Measurements from ENCODE around the gene POLR2J. TPM values are rescaled to one million over a fixed set of nuclear protein-coding genes. Genes with fewer than 3 reads are reported as not detected.
A peak's percentile ranks its signal among the peaks of the same experiment; 100 is the strongest.

POLR2J gene
- total and polyA plus RNA-seq, 2 experiments from 2014 or later, result 31.8 to 121 TPM

DNA sequence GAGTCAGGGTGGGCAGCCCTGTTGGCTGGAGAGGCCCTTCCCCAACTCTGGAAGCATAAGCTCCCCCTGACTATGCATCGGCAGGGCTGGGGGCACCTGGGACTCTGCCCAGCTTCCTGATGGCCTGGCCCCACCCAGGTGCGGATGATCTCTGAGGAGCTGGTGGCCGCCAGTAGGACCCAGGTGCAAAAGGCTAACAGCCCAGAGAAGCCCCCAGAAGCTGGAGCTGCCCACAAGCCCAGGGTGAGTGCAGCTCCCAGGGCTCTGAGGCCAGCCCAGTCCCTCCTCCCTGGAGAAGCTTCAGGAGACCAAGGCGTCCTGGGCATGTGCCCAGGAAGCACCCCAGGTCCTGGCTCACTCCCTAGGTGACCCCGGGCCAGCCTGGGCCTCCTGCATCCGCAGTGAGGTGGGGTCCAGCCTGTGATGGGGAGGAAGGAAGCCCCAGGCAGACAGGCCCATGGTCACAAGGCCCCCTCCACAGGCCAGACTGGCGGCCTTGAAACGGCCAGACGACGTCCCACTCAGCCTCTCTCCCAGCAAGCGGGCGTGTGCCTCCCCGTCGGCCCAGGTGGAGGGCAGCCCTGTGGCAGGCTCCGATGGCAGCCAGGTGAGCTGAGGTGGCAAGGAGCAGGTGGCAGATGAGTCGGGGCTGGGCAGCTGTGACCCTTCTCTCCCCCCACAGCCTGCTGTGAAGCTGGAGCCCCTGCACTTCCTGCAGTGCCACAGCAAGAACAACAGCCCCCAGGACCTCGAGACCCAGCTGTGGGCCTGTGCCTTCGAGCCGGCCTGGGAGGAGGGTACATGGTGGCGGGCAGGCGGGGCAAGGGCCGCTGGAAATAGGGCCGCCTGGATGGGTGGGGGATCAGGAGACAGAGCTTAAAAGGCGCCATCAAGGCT, 10.9 kb downstream of the POLR2J start:
- no peak overlapping the region for H3K4me3 ChIP-seq
- H3K27me3 ChIP-seq, result no peaks in the 10 kb centered on the region
- H3K4me1 ChIP-seq (ENCODE audit: low read depth), result no peaks in the 10 kb centered on the region
- TF ChIP-seq, protein P1, sequence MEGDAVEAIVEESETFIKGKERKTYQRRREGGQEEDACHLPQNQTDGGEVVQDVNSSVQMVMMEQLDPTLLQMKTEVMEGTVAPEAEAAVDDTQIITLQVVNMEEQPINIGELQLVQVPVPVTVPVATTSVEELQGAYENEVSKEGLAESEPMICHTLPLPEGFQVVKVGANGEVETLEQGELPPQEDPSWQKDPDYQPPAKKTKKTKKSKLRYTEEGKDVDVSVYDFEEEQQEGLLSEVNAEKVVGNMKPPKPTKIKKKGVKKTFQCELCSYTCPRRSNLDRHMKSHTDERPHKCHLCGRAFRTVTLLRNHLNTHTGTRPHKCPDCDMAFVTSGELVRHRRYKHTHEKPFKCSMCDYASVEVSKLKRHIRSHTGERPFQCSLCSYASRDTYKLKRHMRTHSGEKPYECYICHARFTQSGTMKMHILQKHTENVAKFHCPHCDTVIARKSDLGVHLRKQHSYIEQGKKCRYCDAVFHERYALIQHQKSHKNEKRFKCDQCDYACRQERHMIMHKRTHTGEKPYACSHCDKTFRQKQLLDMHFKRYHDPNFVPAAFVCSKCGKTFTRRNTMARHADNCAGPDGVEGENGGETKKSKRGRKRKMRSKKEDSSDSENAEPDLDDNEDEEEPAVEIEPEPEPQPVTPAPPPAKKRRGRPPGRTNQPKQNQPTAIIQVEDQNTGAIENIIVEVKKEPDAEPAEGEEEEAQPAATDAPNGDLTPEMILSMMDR (IDR thresholded peaks at IDR 0.05; ENCODE audit: low read depth, low read length), result no peak
- H3K36me3 ChIP-seq, result peaks cover 5% of the 10 kb centered on the region
- no peaks in the 10 kb centered on the region for H3K9me3 ChIP-seq (ENCODE audit: low read depth)
- H3K27ac ChIP-seq, result no peak overlapping the region
- no peak for DNase-seq (ENCODE audit: low read depth in 1 of 2, low spot score in 1 of 2)

DNA sequence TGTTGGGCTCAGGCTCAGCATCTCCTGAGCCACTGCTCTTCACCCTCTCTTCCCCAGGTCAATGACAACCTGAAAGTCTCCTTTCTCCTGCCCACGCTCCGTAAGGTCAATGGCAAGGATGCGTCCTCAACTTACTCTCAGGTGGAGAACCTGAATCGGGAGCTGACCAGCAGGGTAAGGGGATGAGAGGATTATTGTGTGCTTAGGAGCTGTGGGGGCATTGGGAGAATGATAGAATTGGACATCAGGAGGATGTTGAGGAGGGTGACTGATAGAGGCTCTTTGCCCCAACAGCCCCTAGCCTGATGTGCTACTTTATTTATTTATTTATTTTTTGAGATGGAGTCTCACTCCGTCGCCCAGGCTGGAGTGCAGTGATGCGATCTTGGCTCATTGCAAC, 12.6 kb downstream of the POLR2J start:
- no peaks in the 10 kb centered on the region for H3K9me3 ChIP-seq (ENCODE audit: low read depth)

DNA sequence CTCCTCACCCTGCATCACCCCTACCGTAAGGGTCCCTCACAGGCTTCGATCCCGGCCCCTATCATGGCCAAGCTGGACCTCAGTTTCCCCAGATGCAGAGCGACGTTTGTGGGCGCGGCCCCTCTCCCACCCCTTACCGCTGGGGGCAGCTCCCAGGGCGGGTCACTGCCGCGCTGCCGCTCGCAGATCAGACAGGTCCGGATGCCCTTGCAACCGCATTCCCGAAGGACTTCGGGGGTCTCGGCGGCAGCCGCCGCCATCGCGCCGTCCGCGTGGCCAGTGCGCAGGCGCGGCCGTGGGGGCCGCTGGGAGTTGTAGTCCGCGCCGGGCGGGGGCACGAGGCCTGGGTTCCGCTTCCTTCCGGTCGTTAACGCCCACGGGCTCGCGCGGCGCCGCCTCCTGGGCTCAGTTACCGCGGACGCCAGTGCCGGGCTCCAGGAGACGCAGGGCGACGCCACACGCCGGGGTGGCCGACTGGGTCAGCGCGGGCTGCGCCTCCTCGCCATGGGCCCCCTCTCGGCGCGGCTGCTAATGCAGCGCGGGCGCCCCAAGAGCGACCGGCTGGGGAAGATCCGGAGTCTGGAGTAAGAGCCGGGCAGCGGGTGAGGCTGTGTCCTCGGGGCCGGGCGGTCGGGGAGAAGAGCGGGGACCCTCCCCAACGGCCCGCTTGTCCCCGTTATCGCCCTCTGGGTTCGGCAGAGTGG, 14.0 kb downstream of the POLR2J start, which contains the start of the genes ALKBH4 and LRWD1:
TSS of gene ALKBH4 (minus strand) at position 287 of the 704 bp plus-strand sequence. CDS start at position 260, 27 bp downstream.
TSS of gene LRWD1 (plus strand) at position 408 of the 704 bp plus-strand sequence. CDS start at position 505, 97 bp downstream.
- peak within 1 kb of the TSS; percentile 58 for H3K27ac ChIP-seq
- H3K4me3 ChIP-seq, result peak within 1 kb of the TSS; percentile 97
- TF ChIP-seq, protein P1 (IDR thresholded peaks at IDR 0.05; ENCODE audit: low read depth, low read length), result peak; percentile 14

More for the DNA sequence above, 12.6 kb downstream of the POLR2J start:
- TF ChIP-seq, protein P1 (IDR thresholded peaks at IDR 0.05; ENCODE audit: low read depth, low read length), result no peak
- Histone ChIP-seq H3K27ac (no peak overlapping the region), H3K4me1 (ENCODE audit: low read depth) (no peaks in the 10 kb centered on the region), H3K4me3 (peak overlapping the region; percentile 97), H3K27me3 (no peaks in the 10 kb centered on the region), H3K36me3 (no peaks in the 10 kb centered on the region)
- DNase-seq (ENCODE audit: low read depth in 1 of 2, low spot score in 1 of 2), result no peak

DNA sequence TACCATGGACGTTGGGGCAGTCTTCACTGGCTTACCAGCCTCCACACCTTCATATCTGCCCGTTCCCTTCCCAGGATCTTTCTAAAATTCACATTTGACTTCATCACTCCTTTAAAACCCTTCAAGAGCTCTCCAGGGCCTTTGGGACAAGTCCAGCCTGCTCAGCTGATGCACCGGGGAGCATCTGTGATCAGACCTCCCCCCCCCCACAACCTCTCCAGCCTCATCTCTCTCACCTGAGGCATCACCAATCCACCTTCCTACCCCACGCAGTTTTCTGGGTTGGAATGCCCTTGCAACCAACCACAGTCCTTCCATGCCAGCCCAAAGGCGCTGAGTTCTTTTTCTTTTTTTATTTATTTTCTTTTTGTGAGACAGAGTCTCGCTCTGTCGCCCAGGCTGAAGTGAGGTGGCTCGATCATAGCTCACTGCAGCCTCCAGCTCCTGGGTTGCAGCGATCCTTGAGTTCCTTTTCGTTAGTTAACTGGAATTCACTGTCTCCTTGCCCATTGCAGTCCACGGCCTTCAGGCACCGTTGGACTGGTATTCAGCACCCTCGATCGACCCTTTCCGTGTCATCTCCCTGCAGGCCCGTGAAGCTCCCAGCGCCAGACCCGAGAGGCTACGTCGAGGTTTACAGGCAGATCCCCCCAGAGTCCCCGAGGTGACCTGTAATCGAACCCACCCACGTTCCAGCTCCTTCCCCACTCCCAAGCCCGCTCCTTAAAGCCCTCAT, 14.7 kb downstream of the POLR2J start:
- Histone ChIP-seq H3K27me3 (no peaks in the 10 kb centered on the region), H3K9me3 (ENCODE audit: low read depth) (no peaks in the 10 kb centered on the region), H3K36me3 (no peaks in the 10 kb centered on the region), H3K27ac (peak overlapping the region; percentile 58), H3K4me1 (ENCODE audit: low read depth) (no peaks in the 10 kb centered on the region), H3K4me3 (peak overlapping the region; percentile 97)
- TF ChIP-seq, protein P1 (IDR thresholded peaks at IDR 0.05; ENCODE audit: low read depth, low read length), result no peak
- DNase-seq (ENCODE audit: low read depth in 1 of 2, low spot score in 1 of 2), result peak; percentile 25 to 30

More for the DNA sequence above, 14.0 kb downstream of the POLR2J start, which contains the start of the genes ALKBH4 and LRWD1:
- Histone ChIP-seq H3K4me1 (ENCODE audit: low read depth) (no peaks in the 10 kb centered on the region), H3K27me3 (no peaks in the 10 kb centered on the region), H3K36me3 (no peaks in the 10 kb centered on the region), H3K9me3 (ENCODE audit: low read depth) (no peaks in the 10 kb centered on the region)
- peak; percentile 93 to 95 for DNase-seq (ENCODE audit: low read depth in 1 of 2, low spot score in 1 of 2)

DNA sequence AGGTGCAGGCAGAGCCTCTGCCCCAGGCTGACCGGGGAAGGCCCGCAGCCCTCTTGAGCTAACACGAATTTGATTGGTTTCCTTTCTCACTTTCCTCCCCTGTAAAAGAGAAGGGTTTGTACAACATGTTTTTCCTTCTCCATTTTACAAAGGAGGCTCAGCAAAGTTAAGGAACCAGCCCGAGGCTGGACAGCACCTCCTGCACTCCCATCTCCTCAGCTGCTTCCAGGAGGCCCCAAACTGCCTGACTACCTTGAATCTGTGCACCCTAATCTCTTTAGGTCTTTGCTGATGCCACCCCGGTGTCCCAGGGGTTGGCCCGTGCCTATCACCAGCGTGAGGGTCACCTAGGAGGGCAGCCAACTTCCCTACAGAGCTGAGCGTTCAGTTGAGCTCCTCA, 18.3 kb downstream of the POLR2J start:
- TF ChIP-seq, protein P1 (IDR thresholded peaks at IDR 0.05; ENCODE audit: low read depth, low read length), result no peak
- Histone ChIP-seq H3K9me3 (ENCODE audit: low read depth) (no peaks in the 10 kb centered on the region), H3K27ac (no peak overlapping the region), H3K4me1 (ENCODE audit: low read depth) (no peaks in the 10 kb centered on the region), H3K36me3 (peaks cover 17% of the 10 kb centered on the region), H3K27me3 (no peaks in the 10 kb centered on the region), H3K4me3 (no peak overlapping the region)
- DNase-seq (ENCODE audit: low read depth in 1 of 2, low spot score in 1 of 2), result no peak
